Measurements from ENCODE around the gene DPPA5. TPM values are rescaled to one million over a fixed set of nuclear protein-coding genes. Genes with fewer than 3 reads are reported as not detected.
A peak's percentile ranks its signal among the peaks of the same experiment; 100 is the strongest.

Gene DPPA5
- total and polyA plus RNA-seq, 2 experiments from 2014 or later = 3.0 to 12.9 TPM

DNA sequence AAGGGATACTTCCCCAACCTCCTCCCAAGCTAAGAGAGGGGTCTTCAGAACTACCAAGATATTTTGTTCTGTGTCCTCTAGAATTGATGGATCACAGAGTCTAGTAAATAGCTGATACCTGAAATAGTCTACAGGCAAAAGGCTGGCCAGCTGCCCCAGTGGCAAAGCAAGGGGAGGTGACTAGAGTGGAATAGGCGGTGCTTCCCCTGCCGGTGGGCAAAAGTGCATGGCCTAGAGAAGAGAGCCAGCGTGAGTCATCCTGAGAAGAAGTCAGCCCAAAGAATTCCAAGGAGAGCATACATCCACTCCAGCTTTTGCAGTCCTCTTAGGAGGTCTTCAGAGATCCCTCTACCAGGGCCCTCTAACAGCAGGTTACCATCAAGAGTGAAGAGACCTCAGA is 14.7 kb downstream of the DPPA5 start:
- Histone ChIP-seq H3K27me3 (ENCODE audit: insufficient read depth) (no peaks in the 10 kb centered on the region), H3K27ac (ENCODE audit: low read depth) (no peak overlapping the region), H2AFZ (peak overlapping the region; percentile 79), H3K79me2 (replicated peaks; ENCODE audit: insufficient read depth) (no peaks in the 10 kb centered on the region), H4K20me1 (replicated peaks; ENCODE audit: insufficient read depth) (no peaks in the 10 kb centered on the region), H3K36me3 (ENCODE audit: insufficient read depth) (no peaks in the 10 kb centered on the region), H3K9me2 (ENCODE audit: insufficient read depth) (no peaks in the 10 kb centered on the region), H3K4me1 (ENCODE audit: insufficient read depth) (0 out of 2 replicates have a peak, but pooled peaks cover 4% of the 10 kb centered on the region), H3K4me2 (no peak overlapping the region), H3F3A (replicated peaks; ENCODE audit: low read depth) (no peaks in the 10 kb centered on the region), H3K4me3 (no peak overlapping the region)
- TF ChIP-seq, protein P1, sequence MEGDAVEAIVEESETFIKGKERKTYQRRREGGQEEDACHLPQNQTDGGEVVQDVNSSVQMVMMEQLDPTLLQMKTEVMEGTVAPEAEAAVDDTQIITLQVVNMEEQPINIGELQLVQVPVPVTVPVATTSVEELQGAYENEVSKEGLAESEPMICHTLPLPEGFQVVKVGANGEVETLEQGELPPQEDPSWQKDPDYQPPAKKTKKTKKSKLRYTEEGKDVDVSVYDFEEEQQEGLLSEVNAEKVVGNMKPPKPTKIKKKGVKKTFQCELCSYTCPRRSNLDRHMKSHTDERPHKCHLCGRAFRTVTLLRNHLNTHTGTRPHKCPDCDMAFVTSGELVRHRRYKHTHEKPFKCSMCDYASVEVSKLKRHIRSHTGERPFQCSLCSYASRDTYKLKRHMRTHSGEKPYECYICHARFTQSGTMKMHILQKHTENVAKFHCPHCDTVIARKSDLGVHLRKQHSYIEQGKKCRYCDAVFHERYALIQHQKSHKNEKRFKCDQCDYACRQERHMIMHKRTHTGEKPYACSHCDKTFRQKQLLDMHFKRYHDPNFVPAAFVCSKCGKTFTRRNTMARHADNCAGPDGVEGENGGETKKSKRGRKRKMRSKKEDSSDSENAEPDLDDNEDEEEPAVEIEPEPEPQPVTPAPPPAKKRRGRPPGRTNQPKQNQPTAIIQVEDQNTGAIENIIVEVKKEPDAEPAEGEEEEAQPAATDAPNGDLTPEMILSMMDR (conservative IDR thresholded peaks at IDR 0.05; ENCODE audit: low read depth in 2 of 2) = no peak
- no peak for TF ChIP-seq EZH2 (IDR thresholded peaks at IDR 0.05; ENCODE audit: low read depth, unreplicated experiment)
- TF ChIP-seq, protein P2, sequence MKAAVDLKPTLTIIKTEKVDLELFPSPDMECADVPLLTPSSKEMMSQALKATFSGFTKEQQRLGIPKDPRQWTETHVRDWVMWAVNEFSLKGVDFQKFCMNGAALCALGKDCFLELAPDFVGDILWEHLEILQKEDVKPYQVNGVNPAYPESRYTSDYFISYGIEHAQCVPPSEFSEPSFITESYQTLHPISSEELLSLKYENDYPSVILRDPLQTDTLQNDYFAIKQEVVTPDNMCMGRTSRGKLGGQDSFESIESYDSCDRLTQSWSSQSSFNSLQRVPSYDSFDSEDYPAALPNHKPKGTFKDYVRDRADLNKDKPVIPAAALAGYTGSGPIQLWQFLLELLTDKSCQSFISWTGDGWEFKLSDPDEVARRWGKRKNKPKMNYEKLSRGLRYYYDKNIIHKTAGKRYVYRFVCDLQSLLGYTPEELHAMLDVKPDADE (IDR thresholded peaks at IDR 0.05) = no peak
- TF ChIP-seq JUNB (IDR thresholded peaks at IDR 0.05; ENCODE audit: unreplicated experiment) = no peak
- TF ChIP-seq, protein P3, sequence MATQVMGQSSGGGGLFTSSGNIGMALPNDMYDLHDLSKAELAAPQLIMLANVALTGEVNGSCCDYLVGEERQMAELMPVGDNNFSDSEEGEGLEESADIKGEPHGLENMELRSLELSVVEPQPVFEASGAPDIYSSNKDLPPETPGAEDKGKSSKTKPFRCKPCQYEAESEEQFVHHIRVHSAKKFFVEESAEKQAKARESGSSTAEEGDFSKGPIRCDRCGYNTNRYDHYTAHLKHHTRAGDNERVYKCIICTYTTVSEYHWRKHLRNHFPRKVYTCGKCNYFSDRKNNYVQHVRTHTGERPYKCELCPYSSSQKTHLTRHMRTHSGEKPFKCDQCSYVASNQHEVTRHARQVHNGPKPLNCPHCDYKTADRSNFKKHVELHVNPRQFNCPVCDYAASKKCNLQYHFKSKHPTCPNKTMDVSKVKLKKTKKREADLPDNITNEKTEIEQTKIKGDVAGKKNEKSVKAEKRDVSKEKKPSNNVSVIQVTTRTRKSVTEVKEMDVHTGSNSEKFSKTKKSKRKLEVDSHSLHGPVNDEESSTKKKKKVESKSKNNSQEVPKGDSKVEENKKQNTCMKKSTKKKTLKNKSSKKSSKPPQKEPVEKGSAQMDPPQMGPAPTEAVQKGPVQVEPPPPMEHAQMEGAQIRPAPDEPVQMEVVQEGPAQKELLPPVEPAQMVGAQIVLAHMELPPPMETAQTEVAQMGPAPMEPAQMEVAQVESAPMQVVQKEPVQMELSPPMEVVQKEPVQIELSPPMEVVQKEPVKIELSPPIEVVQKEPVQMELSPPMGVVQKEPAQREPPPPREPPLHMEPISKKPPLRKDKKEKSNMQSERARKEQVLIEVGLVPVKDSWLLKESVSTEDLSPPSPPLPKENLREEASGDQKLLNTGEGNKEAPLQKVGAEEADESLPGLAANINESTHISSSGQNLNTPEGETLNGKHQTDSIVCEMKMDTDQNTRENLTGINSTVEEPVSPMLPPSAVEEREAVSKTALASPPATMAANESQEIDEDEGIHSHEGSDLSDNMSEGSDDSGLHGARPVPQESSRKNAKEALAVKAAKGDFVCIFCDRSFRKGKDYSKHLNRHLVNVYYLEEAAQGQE (IDR thresholded peaks at IDR 0.05; ENCODE audit: unreplicated experiment) = no peak
- TF ChIP-seq EZH2phosphoT487 (IDR thresholded peaks at IDR 0.05; ENCODE audit: unreplicated experiment) = no peak
- TF ChIP-seq, protein P4, sequence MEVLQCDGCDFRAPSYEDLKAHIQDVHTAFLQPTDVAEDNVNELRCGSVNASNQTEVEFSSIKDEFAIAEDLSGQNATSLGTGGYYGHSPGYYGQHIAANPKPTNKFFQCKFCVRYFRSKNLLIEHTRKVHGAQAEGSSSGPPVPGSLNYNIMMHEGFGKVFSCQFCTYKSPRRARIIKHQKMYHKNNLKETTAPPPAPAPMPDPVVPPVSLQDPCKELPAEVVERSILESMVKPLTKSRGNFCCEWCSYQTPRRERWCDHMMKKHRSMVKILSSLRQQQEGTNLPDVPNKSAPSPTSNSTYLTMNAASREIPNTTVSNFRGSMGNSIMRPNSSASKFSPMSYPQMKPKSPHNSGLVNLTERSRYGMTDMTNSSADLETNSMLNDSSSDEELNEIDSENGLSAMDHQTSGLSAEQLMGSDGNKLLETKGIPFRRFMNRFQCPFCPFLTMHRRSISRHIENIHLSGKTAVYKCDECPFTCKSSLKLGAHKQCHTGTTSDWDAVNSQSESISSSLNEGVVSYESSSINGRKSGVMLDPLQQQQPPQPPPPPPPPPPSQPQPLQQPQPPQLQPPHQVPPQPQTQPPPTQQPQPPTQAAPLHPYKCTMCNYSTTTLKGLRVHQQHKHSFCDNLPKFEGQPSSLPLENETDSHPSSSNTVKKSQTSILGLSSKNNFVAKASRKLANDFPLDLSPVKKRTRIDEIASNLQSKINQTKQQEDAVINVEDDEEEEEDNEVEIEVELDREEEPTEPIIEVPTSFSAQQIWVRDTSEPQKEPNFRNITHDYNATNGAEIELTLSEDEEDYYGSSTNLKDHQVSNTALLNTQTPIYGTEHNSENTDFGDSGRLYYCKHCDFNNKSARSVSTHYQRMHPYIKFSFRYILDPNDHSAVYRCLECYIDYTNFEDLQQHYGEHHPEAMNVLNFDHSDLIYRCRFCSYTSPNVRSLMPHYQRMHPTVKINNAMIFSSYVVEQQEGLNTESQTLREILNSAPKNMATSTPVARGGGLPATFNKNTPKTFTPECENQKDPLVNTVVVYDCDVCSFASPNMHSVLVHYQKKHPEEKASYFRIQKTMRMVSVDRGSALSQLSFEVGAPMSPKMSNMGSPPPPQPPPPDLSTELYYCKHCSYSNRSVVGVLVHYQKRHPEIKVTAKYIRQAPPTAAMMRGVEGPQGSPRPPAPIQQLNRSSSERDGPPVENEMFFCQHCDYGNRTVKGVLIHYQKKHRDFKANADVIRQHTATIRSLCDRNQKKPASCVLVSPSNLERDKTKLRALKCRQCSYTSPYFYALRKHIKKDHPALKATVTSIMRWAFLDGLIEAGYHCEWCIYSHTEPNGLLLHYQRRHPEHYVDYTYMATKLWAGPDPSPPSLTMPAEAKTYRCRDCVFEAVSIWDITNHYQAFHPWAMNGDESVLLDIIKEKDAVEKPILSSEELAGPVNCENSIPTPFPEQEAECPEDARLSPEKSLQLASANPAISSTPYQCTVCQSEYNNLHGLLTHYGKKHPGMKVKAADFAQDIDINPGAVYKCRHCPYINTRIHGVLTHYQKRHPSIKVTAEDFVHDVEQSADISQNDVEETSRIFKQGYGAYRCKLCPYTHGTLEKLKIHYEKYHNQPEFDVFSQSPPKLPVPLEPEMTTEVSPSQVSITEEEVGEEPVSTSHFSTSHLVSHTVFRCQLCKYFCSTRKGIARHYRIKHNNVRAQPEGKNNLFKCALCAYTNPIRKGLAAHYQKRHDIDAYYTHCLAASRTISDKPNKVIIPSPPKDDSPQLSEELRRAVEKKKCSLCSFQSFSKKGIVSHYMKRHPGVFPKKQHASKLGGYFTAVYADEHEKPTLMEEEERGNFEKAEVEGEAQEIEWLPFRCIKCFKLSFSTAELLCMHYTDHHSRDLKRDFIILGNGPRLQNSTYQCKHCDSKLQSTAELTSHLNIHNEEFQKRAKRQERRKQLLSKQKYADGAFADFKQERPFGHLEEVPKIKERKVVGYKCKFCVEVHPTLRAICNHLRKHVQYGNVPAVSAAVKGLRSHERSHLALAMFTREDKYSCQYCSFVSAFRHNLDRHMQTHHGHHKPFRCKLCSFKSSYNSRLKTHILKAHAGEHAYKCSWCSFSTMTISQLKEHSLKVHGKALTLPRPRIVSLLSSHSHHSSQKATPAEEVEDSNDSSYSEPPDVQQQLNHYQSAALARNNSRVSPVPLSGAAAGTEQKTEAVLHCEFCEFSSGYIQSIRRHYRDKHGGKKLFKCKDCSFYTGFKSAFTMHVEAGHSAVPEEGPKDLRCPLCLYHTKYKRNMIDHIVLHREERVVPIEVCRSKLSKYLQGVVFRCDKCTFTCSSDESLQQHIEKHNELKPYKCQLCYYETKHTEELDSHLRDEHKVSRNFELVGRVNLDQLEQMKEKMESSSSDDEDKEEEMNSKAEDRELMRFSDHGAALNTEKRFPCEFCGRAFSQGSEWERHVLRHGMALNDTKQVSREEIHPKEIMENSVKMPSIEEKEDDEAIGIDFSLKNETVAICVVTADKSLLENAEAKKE (CRISPR knock-in tag; IDR thresholded peaks at IDR 0.05) = no peak
- TF ChIP-seq CREB1 (CRISPR knock-in tag; IDR thresholded peaks at IDR 0.05; ENCODE audit: low read depth) = no peak
- no peak for TF ChIP-seq ZNF331 (CRISPR knock-in tag; IDR thresholded peaks at IDR 0.05; ENCODE audit: low read depth)
- TF ChIP-seq ZNF114 (CRISPR knock-in tag; IDR thresholded peaks at IDR 0.05) = no peak
- H3K4me3 Mint-ChIP-seq = no peak overlapping the region
- H3K9me3 Mint-ChIP-seq = no peaks in the 10 kb centered on the region
- peaks cover 7% of the 10 kb centered on the region; the same call in 1 of the 3 replicates for H3K4me1 Mint-ChIP-seq
- H3K27me3 Mint-ChIP-seq (ENCODE audit: insufficient read depth, low read depth, poor library complexity) = peaks cover 1% of the 10 kb centered on the region
- no peaks in the 10 kb centered on the region for H3K36me3 Mint-ChIP-seq (ENCODE audit: low read depth)
- no peak for DNase-seq (ENCODE audit: low spot score)
- no peak overlapping the region for H3K27ac Mint-ChIP-seq
- ATAC-seq = peak; percentile 68
